BE2C (cell line): ENCODE data around the gene TGIF1.

Source experiments
- DNase-seq: peaks from one replicate; pipeline ENCODE4 v3.0.0-alpha.2; 2020
- H3K27me3 ChIP-seq: fragments of 250-450 bp; sonication (Bioruptor Pico); 2 replicates; pipeline ENCODE4 v1.5.1; 2020; ENCODE audit warnings: mild to moderate bottlenecking
- H3K36me3 ChIP-seq: fragments of 250-450 bp; sonication (Bioruptor Pico); 2 replicates; pipeline ENCODE4 v1.5.1; 2020; ENCODE audit warnings: mild to moderate bottlenecking
- H3K4me1 ChIP-seq: fragments of 250-450 bp; sonication (Bioruptor Pico); 2 replicates; pipeline ENCODE4 v1.5.1; 2020
- H3K4me3 ChIP-seq: 2 replicates; pipeline ENCODE4 v1.5.1; 2011; ENCODE audit warnings: low read depth, low read length
- H3K9me3 ChIP-seq: fragments of 250-450 bp; sonication (Bioruptor Pico); 2 replicates; pipeline ENCODE4 v1.5.1; 2020
- CTCF ChIP-seq: IDR thresholded peaks from 2 replicates; pipeline ENCODE4 v1.5.1; 2012; ENCODE audit warnings: mild to moderate bottlenecking, low read depth, low read length

TGIF1 gene

GRCh38 chr18:3441290-3441689 lies 8.7 kb upstream of the TGIF1 start:
- Histone ChIP-seq H3K4me3 (no peak overlapping the region), H3K27me3 (no peaks in the 10 kb centered on the region), H3K4me1 (no peaks in the 10 kb centered on the region), H3K9me3 (no peaks in the 10 kb centered on the region), H3K36me3 (no peaks in the 10 kb centered on the region)
- TF ChIP-seq CTCF: peak; percentile 44
- no peak for DNase-seq

GRCh38 chr18:3442919-3443318 lies 7.1 kb upstream of the TGIF1 start:
- H3K4me1 ChIP-seq: no peaks in the 10 kb centered on the region
- TF ChIP-seq CTCF: no peak
- no peak overlapping the region for H3K4me3 ChIP-seq
- H3K36me3 ChIP-seq: no peaks in the 10 kb centered on the region
- no peaks in the 10 kb centered on the region for H3K27me3 ChIP-seq
- H3K9me3 ChIP-seq: no peaks in the 10 kb centered on the region
- no peak for DNase-seq

- Histone ChIP-seq H3K4me1 (no peaks in the 10 kb centered on the region), H3K27me3 (no peaks in the 10 kb centered on the region), H3K4me3 (no peak overlapping the region), H3K36me3 (no peaks in the 10 kb centered on the region), H3K9me3 (no peaks in the 10 kb centered on the region)
- TF ChIP-seq CTCF: no peak
- no peak for DNase-seq
Observed at GRCh38 chr18:3444296-3444695, 5.7 kb upstream of the TGIF1 start.

GRCh38 chr18:3444954-3445353 lies 5.0 kb upstream of the TGIF1 start:
- Histone ChIP-seq H3K4me1 (no peaks in the 10 kb centered on the region), H3K9me3 (no peaks in the 10 kb centered on the region), H3K36me3 (no peaks in the 10 kb centered on the region), H3K27me3 (no peaks in the 10 kb centered on the region), H3K4me3 (no peak overlapping the region)
- DNase-seq: no peak
- TF ChIP-seq CTCF: no peak

- no peak for TF ChIP-seq CTCF
- Histone ChIP-seq H3K4me1 (no peaks in the 10 kb centered on the region), H3K4me3 (peak overlapping the region; percentile 64), H3K27me3 (peaks cover 6% of the 10 kb centered on the region), H3K9me3 (no peaks in the 10 kb centered on the region), H3K36me3 (no peaks in the 10 kb centered on the region)
- no peak for DNase-seq
Observed at GRCh38 chr18:3447068-3447894, 2.7 kb upstream of the TGIF1 start.
